Mesenchymal stem cell (in vitro differentiated cells and primary cell): Measurements from ENCODE around the gene TRPV5.

ENCODE experiments used
- DNase-seq: peaks from one replicate; pipeline ENCODE4 v3.0.0-alpha.2; 2013
- H2AFZ ChIP-seq: one replicate; pipeline ENCODE4 v1.6.1; 2013; ENCODE audit warnings: low read depth, mild to moderate bottlenecking, control low read depth, inconsistent platforms, low read length, moderate library complexity
- H2AK5ac ChIP-seq: 2 replicates; pipeline ENCODE4 v1.6.1; 2013; ENCODE audit warnings: low read length, moderate library complexity, mild to moderate bottlenecking, inconsistent platforms; ENCODE audit not compliant: severe bottlenecking
- H2BK120ac ChIP-seq: one replicate; pipeline ENCODE4 v1.6.1; 2013; ENCODE audit warnings: low read depth, mild to moderate bottlenecking, inconsistent platforms, low read length, moderate library complexity
- H2BK12ac ChIP-seq, 2 experiments: one replicate each; pipeline ENCODE4 v1.6.1; 2013; ENCODE audit warnings: inconsistent platforms in 2 of 2, low read length in 2 of 2, mild to moderate bottlenecking in 2 of 2, moderate library complexity in 2 of 2, control low read depth in 1 of 2
- H2BK15ac ChIP-seq: one replicate; pipeline ENCODE4 v1.6.1; 2013; ENCODE audit warnings: mild to moderate bottlenecking, low read depth, inconsistent platforms; ENCODE audit not compliant: poor library complexity, severe bottlenecking
- H2BK5ac ChIP-seq: 2 replicates; pipeline ENCODE4 v1.6.1; 2013; ENCODE audit warnings: low read depth, mild to moderate bottlenecking, low read length, control low read depth, inconsistent platforms; ENCODE audit not compliant: poor library complexity, severe bottlenecking
- H3K14ac ChIP-seq, 2 experiments: one replicate each; pipeline ENCODE4 v1.6.1; 2013; ENCODE audit warnings: inconsistent platforms in 2 of 2, low read length in 2 of 2, control low read depth in 1 of 2, mild to moderate bottlenecking in 1 of 2, moderate library complexity in 1 of 2
- H3K18ac ChIP-seq, 2 experiments: one replicate each; pipeline ENCODE4 v1.6.1; 2013; ENCODE audit warnings: inconsistent platforms in 2 of 2, low read length in 2 of 2, control low read depth in 1 of 2, low read depth in 1 of 2, mild to moderate bottlenecking in 1 of 2
- H3K23ac ChIP-seq, 2 experiments: one replicate each; pipeline ENCODE4 v1.6.1; 2013; ENCODE audit warnings: inconsistent platforms in 2 of 2, low read length in 2 of 2, mild to moderate bottlenecking in 2 of 2, moderate library complexity in 2 of 2, control low read depth in 1 of 2
- H3K27ac ChIP-seq: 2 replicates; pipeline ENCODE4 v1.5.1; 2013; ENCODE audit warnings: mild to moderate bottlenecking, moderate library complexity, low read length, control low read depth, inconsistent platforms; ENCODE audit not compliant: poor library complexity, severe bottlenecking
- H3K27me3 ChIP-seq, 2 experiments: 2 replicates each; pipeline versions ENCODE4 v1.6.1 to v1.7.0; 2013; ENCODE audit warnings: low read length in 2 of 2, mild to moderate bottlenecking in 2 of 2, moderate library complexity in 2 of 2, control low read depth in 1 of 2, inconsistent platforms in 1 of 2; ENCODE audit not compliant: control insufficient read depth in 1 of 2, insufficient read depth in 1 of 2
- H3K36me3 ChIP-seq, 2 experiments: 2 replicates each; pipeline versions ENCODE4 v1.6.1 to v1.7.0; 2013; ENCODE audit warnings: low read length in 2 of 2, control low read depth in 1 of 2, inconsistent platforms in 1 of 2, low read depth in 1 of 2, mild to moderate bottlenecking in 1 of 2; ENCODE audit not compliant: insufficient read depth in 2 of 2, control insufficient read depth in 1 of 2
- H3K4ac ChIP-seq, 2 experiments: one replicate each; pipeline ENCODE4 v1.6.1; 2013; ENCODE audit warnings: inconsistent platforms in 2 of 2, low read length in 2 of 2, mild to moderate bottlenecking in 2 of 2, moderate library complexity in 2 of 2, control low read depth in 1 of 2, low read depth in 1 of 2
- H3K4me1 ChIP-seq: 2 replicates; pipeline ENCODE4 v1.6.1; 2013; ENCODE audit warnings: low read depth, low read length, control low read depth; ENCODE audit not compliant: control insufficient read depth, insufficient read depth
- H3K4me2 ChIP-seq: 2 replicates; pipeline ENCODE4 v1.6.1; 2013; ENCODE audit warnings: low read length, mild to moderate bottlenecking, inconsistent platforms; ENCODE audit not compliant: poor library complexity, severe bottlenecking
- H3K4me3 ChIP-seq, 2 experiments: 2 replicates each; pipeline versions ENCODE4 v1.5.1 to v1.7.0; 2013; ENCODE audit warnings: low read length in 2 of 2, mild to moderate bottlenecking in 2 of 2, control low read depth in 1 of 2, low read depth in 1 of 2; ENCODE audit not compliant: insufficient read depth in 1 of 2
- H3K79me1 ChIP-seq: replicated peaks from 2 replicates; pipeline ENCODE4 v1.6.1; 2013; ENCODE audit warnings: mild to moderate bottlenecking, control low read depth, low read length, inconsistent platforms; ENCODE audit not compliant: poor library complexity, severe bottlenecking
- H3K9ac ChIP-seq: 2 replicates; pipeline ENCODE4 v1.7.0; 2013; ENCODE audit warnings: mild to moderate bottlenecking, low read length, moderate library complexity
- H3K9me3 ChIP-seq: 2 replicates; pipeline ENCODE4 v1.7.0; 2013; ENCODE audit warnings: mild to moderate bottlenecking, low read length; ENCODE audit not compliant: control insufficient read depth
- H4K8ac ChIP-seq: one replicate; pipeline ENCODE4 v1.6.1; 2013; ENCODE audit warnings: inconsistent platforms, mild to moderate bottlenecking, low read length, moderate library complexity
- H4K91ac ChIP-seq: one replicate; pipeline ENCODE4 v1.6.1; 2013; ENCODE audit warnings: mild to moderate bottlenecking, low read length, inconsistent platforms
- WGBS: methylation state at CpG from one replicate; pipeline ENCODE4 v1.1.7; 2013; ENCODE audit warnings: mixed read lengths; 5-methylcytosine and 5-hydroxymethylcytosine counted together

Gene TRPV5

GRCh38 chr7:142865766-142866165 is 67.8 kb downstream of the TRPV5 start:
- Histone ChIP-seq H3K4me1 (peaks cover 2% of the 10 kb centered on the region), H4K91ac (no peak overlapping the region), H3K4me2 (no peak overlapping the region), H3K36me3 (no peaks in the 10 kb centered on the region), H3K27ac (no peak overlapping the region), H3K9me3 (no peaks in the 10 kb centered on the region), H2BK120ac (no peak overlapping the region), H3K18ac (no peak overlapping the region), H2AK5ac (no peak overlapping the region), H2BK15ac (no peak overlapping the region), H3K4ac (no peak overlapping the region), H3K14ac (no peak overlapping the region), H3K23ac (no peak overlapping the region), H4K8ac (no peak overlapping the region), H3K9ac (no peak overlapping the region), H3K79me1 (no peaks in the 10 kb centered on the region), H2BK12ac (no peak overlapping the region), H2BK5ac (no peak overlapping the region), H3K27me3 (peaks cover 0 to 13% of the 10 kb centered on the region in 2 experiments), H3K4me3 (no peak overlapping the region), H2AFZ (no peak overlapping the region)
- DNase-seq = no peak
- 68% methylated on average over 12 of the region's 13 CpGs for WGBS

GRCh38 chr7:142864980-142865747 is 68.4 kb downstream of the TRPV5 start:
- Histone ChIP-seq H4K91ac (no peak overlapping the region), H3K27me3 (peaks cover 0 to 13% of the 10 kb centered on the region in 2 experiments), H3K9ac (no peak overlapping the region), H2AK5ac (no peak overlapping the region), H3K36me3 (no peaks in the 10 kb centered on the region), H3K9me3 (no peaks in the 10 kb centered on the region), H3K79me1 (no peaks in the 10 kb centered on the region), H2AFZ (no peak overlapping the region), H2BK12ac (no peak overlapping the region), H4K8ac (no peak overlapping the region), H2BK5ac (no peak overlapping the region), H2BK15ac (no peak overlapping the region), H3K4me3 (no peak overlapping the region), H2BK120ac (no peak overlapping the region), H3K23ac (no peak overlapping the region), H3K14ac (no peak overlapping the region), H3K4me1 (peaks cover 2% of the 10 kb centered on the region), H3K18ac (no peak overlapping the region), H3K4me2 (no peak overlapping the region), H3K27ac (no peak overlapping the region), H3K4ac (no peak overlapping the region)
- WGBS = 86% methylated on average over 12 of the region's 14 CpGs
- DNase-seq = no peak

GRCh38 chr7:142863891-142864685 is 69.5 kb downstream of the TRPV5 start:
- no peak overlapping the region for H2BK12ac ChIP-seq
- H3K36me3 ChIP-seq = no peaks in the 10 kb centered on the region
- no peak overlapping the region for H3K9ac ChIP-seq
- no peak overlapping the region for H2AFZ ChIP-seq
- no peak overlapping the region for H2BK5ac ChIP-seq
- no peak overlapping the region for H3K4ac ChIP-seq
- DNase-seq = no peak
- H2BK15ac ChIP-seq = no peak overlapping the region
- H3K27ac ChIP-seq = no peak overlapping the region
- no peak overlapping the region for H4K91ac ChIP-seq
- H3K27me3 ChIP-seq = peaks cover 0 to 13% of the 10 kb centered on the region in 2 experiments
- no peaks in the 10 kb centered on the region for H3K79me1 ChIP-seq
- H3K4me1 ChIP-seq = peaks cover 2% of the 10 kb centered on the region
- no peak overlapping the region for H3K14ac ChIP-seq
- no peaks in the 10 kb centered on the region for H3K9me3 ChIP-seq
- H4K8ac ChIP-seq = no peak overlapping the region
- no peak overlapping the region for H3K23ac ChIP-seq
- WGBS = 88% methylated on average over 37 of the region's 37 CpGs
- H2BK120ac ChIP-seq = no peak overlapping the region
- no peak overlapping the region for H3K4me2 ChIP-seq
- H2AK5ac ChIP-seq = no peak overlapping the region
- H3K4me3 ChIP-seq = no peak overlapping the region
- H3K18ac ChIP-seq = no peak overlapping the region

GRCh38 chr7:142862786-142863400 is 70.7 kb downstream of the TRPV5 start:
- Histone ChIP-seq H2BK120ac (no peak overlapping the region), H3K36me3 (no peaks in the 10 kb centered on the region), H3K18ac (no peak overlapping the region), H3K9ac (no peak overlapping the region), H3K9me3 (no peaks in the 10 kb centered on the region), H4K91ac (no peak overlapping the region), H3K27ac (no peak overlapping the region), H3K79me1 (no peaks in the 10 kb centered on the region), H3K27me3 (peaks cover 0 to 13% of the 10 kb centered on the region in 2 experiments), H3K14ac (no peak overlapping the region), H2BK12ac (no peak overlapping the region), H2AFZ (no peak overlapping the region), H2BK5ac (no peak overlapping the region), H2AK5ac (no peak overlapping the region), H3K23ac (no peak overlapping the region), H2BK15ac (no peak overlapping the region), H3K4me2 (no peak overlapping the region), H3K4me3 (no peak overlapping the region), H4K8ac (no peak overlapping the region), H3K4me1 (no peaks in the 10 kb centered on the region), H3K4ac (no peak overlapping the region)
- WGBS = 74% methylated on average over 5 of the region's 7 CpGs
- DNase-seq = no peak
